Measurements from ENCODE around the gene KIF16B. TPM values are rescaled to one million over a fixed set of nuclear protein-coding genes. Genes with fewer than 3 reads are reported as not detected.

KIF16B gene
- total RNA-seq, 1 experiment from 2014 or later = 7.0 TPM

- no peaks in the 10 kb centered on the region for H3K36me3 ChIP-seq (ENCODE audit: control insufficient read depth in 1 of 2, insufficient read depth in 2 of 2, low read length in 2 of 2)
- BruUV-seq (replicated peaks) = no TSS peak
- H3K9ac ChIP-seq (ENCODE audit: low read length) = no peak overlapping the region
- no peaks in the 10 kb centered on the region for H4K20me1 ChIP-seq (ENCODE audit: insufficient read depth)
- POLR2A ChIA-PET = no interaction called here
- H2AFZ ChIP-seq (ENCODE audit: low read depth, low read length, poor library complexity, severe bottlenecking) = no peak overlapping the region
- intact Hi-C loops (cut with micrococcal nuclease) = no loop called here
- H3K4me3 ChIP-seq (replicated peaks in 1 of 2; ENCODE audit: low read depth in 1 of 2, low read length in 2 of 2) = no peak overlapping the region
- RAD21 ChIA-PET (ENCODE audit: low non-redundant PET in 1 of 2, low total read pairs in 2 of 2, uncharacterized antibody in 2 of 2, unreplicated experiment in 2 of 2) = no interaction called here
- no peaks in the 10 kb centered on the region for H3K9me3 ChIP-seq (ENCODE audit: control insufficient read depth in 1 of 2, insufficient read depth in 1 of 2, low read depth in 1 of 2, low read length in 2 of 2)
- no peak overlapping the region for H3K27ac ChIP-seq (ENCODE audit: low read depth, low read length)
- H3K27me3 ChIP-seq (ENCODE audit: insufficient read depth, low read length) = no peaks in the 10 kb centered on the region
- no peaks in the 10 kb centered on the region; the same call in 1 of the 2 replicates for H3K79me2 ChIP-seq (ENCODE audit: insufficient read depth, low read length)
- TF ChIP-seq CEBPB (IDR thresholded peaks at IDR 0.05; ENCODE audit: low read depth) = no peak
- TF ChIP-seq ATF3 (IDR thresholded peaks at IDR 0.05) = no peak
- TF ChIP-seq EZH2phosphoT487 (IDR thresholded peaks at IDR 0.05; ENCODE audit: borderline replicate concordance) = no peak
- TF ChIP-seq ZNF274 (IDR thresholded peaks at IDR 0.05; ENCODE audit: low read depth, low read length) = no peak
- no peak for TF ChIP-seq POLR2AphosphoS5 (IDR thresholded peaks at IDR 0.05; ENCODE audit: low read depth, low read length)
- TF ChIP-seq ZBTB33 (IDR thresholded peaks at IDR 0.05; ENCODE audit: extremely low read depth, insufficient replicate concordance, low read length) = no peak
- no peaks in the 10 kb centered on the region for H3K9me2 ChIP-seq (ENCODE audit: insufficient read depth)
- DNase-seq (ENCODE audit: low read depth, low spot score) = no peak
- ATAC-seq = no peak
- no peaks in the 10 kb centered on the region for H3K4me1 ChIP-seq (ENCODE audit: control insufficient read depth in 1 of 2, insufficient read depth in 2 of 2, low read length in 2 of 2)
- CTCF ChIA-PET = no interaction called here
- H3K4me2 ChIP-seq (ENCODE audit: low read length) = no peak overlapping the region
Observed at GRCh38 chr20:16553684-16554083, 19.6 kb downstream of the KIF16B start.

GRCh38 chr20:16553101-16553500 is 20.1 kb downstream of the KIF16B start:
- TF ChIP-seq SRF (IDR thresholded peaks at IDR 0.05; ENCODE audit: low read depth) = no peak
- H3K27ac ChIP-seq (ENCODE audit: low read depth, low read length) = no peak overlapping the region
- no peaks in the 10 kb centered on the region for H4K20me1 ChIP-seq (ENCODE audit: insufficient read depth)
- no peak overlapping the region for H3K4me3 ChIP-seq (replicated peaks in 1 of 2; ENCODE audit: low read depth in 1 of 2, low read length in 2 of 2)
- H3K4me1 ChIP-seq (ENCODE audit: control insufficient read depth in 1 of 2, insufficient read depth in 2 of 2, low read length in 2 of 2) = no peaks in the 10 kb centered on the region
- DNase-seq (ENCODE audit: low read depth, low spot score) (no peak), ATAC-seq (no peak)
- intact Hi-C loops (cut with micrococcal nuclease) = no loop called here
- no peaks in the 10 kb centered on the region for H3K36me3 ChIP-seq (ENCODE audit: control insufficient read depth in 1 of 2, insufficient read depth in 2 of 2, low read length in 2 of 2)
- ChIA-PET RAD21 (ENCODE audit: low non-redundant PET in 1 of 2, low total read pairs in 2 of 2, uncharacterized antibody in 2 of 2, unreplicated experiment in 2 of 2) (no interaction called here), CTCF (no interaction called here), POLR2A (no interaction called here)
- no peak overlapping the region for H3K9ac ChIP-seq (ENCODE audit: low read length)
- BruUV-seq (replicated peaks) = no TSS peak
- no peaks in the 10 kb centered on the region for H3K9me3 ChIP-seq (ENCODE audit: control insufficient read depth in 1 of 2, insufficient read depth in 1 of 2, low read depth in 1 of 2, low read length in 2 of 2)
- H2AFZ ChIP-seq (ENCODE audit: low read depth, low read length, poor library complexity, severe bottlenecking) = no peak overlapping the region
- no peak overlapping the region for H3K4me2 ChIP-seq (ENCODE audit: low read length)
- H3K9me2 ChIP-seq (ENCODE audit: insufficient read depth) = no peaks in the 10 kb centered on the region
- H3K79me2 ChIP-seq (ENCODE audit: insufficient read depth, low read length) = no peaks in the 10 kb centered on the region
- H3K27me3 ChIP-seq (ENCODE audit: insufficient read depth, low read length) = no peaks in the 10 kb centered on the region
